RPMI7951 (cell line): ENCODE results near the gene NAA40. TPM values are rescaled to one million over a fixed set of nuclear protein-coding genes. Genes with fewer than 3 reads are reported as not detected.

Source experiments
- DNase-seq: peaks from one replicate; pipeline ENCODE4 v3.0.0-alpha.2; 2012; ENCODE audit warnings: low read depth
- total RNA-seq: library from RNA; depleted of rRNA; stranded (reverse); fragments of >200 nt; shearing (Covaris generic); gene quantifications from 2 replicates; pipeline ENCODE4 v1.2.3, GENCODE V29; 2014

Gene NAA40
- total RNA-seq, 1 experiment from 2014 or later = 10.8 TPM

- DNase-seq = no peak
These were observed 48.2 kb downstream of the NAA40 start for GRCh38 chr11:63986932-63987513.

GRCh38 chr11:63991558-63991957 is 52.8 kb downstream of the NAA40 start:
- DNase-seq = no peak

GRCh38 chr11:63993100-63993499 is 54.3 kb downstream of the NAA40 start:
- no peak for DNase-seq

GRCh38 chr11:63993993-63994392 is 55.2 kb downstream of the NAA40 start:
- no peak for DNase-seq

GRCh38 chr11:63996512-63996911 is 57.7 kb downstream of the NAA40 start:
- DNase-seq = no peak

GRCh38 chr11:63997104-63997700 is 58.4 kb downstream of the NAA40 start:
- DNase-seq = no peak

GRCh38 chr11:63997801-63998337 is 59.1 kb downstream of the NAA40 start:
- DNase-seq = no peak

- no peak for DNase-seq
These were observed 60.0 kb downstream of the NAA40 start for GRCh38 chr11:63998558-63999348.

GRCh38 chr11:63999349-64000025 is 60.7 kb downstream of the NAA40 start:
- DNase-seq = no peak

GRCh38 chr11:64000026-64000739 is 61.4 kb downstream of the NAA40 start:
- no peak for DNase-seq

- no peak for DNase-seq
These were observed 62.1 kb downstream of the NAA40 start for GRCh38 chr11:64000740-64001483.

GRCh38 chr11:64001484-64002420 is 63.0 kb downstream of the NAA40 start:
- DNase-seq = peak; percentile 29

- peak; percentile 32 for DNase-seq
These were observed 65.2 kb downstream of the NAA40 start for GRCh38 chr11:64003807-64004589.

GRCh38 chr11:64004590-64004984 is 65.8 kb downstream of the NAA40 start:
- DNase-seq = no peak

GRCh38 chr11:64005691-64006090 is 66.9 kb downstream of the NAA40 start:
- no peak for DNase-seq

GRCh38 chr11:64006398-64006797 is 67.6 kb downstream of the NAA40 start:
- no peak for DNase-seq
